GM12878 (cell line): ENCODE results near the gene RASSF4.

Source experiments
- EGR1 ChIP-seq, 2 experiments: IDR thresholded peaks; 1 replicate in 1 of 2; 2 replicates in 1 of 2; pipeline ENCODE4 v1.6.1; 2011 to 2012; ENCODE audit warnings: low read depth in 2 of 2, low read length in 2 of 2, borderline replicate concordance in 1 of 2, mild to moderate bottlenecking in 1 of 2, moderate library complexity in 1 of 2
- IRF4 ChIP-seq: IDR thresholded peaks from 2 replicates; pipeline ENCODE4 v1.6.1; 2011; ENCODE audit warnings: low read depth, low read length
- POLR2AphosphoS2 ChIP-seq: IDR thresholded peaks from 2 replicates; pipeline ENCODE4 v1.6.1; 2011; ENCODE audit warnings: low read depth, mild to moderate bottlenecking, low read length, improper control_type of control experiment, moderate library complexity
- SMC3 ChIP-seq: IDR thresholded peaks from 2 replicates; pipeline ENCODE4 v1.6.1; 2011; ENCODE audit warnings: low read length, improper control_type of control experiment, borderline replicate concordance
- SREBF1 ChIP-seq: IDR thresholded peaks from 2 replicates; pipeline ENCODE4 v1.6.1; 2012; ENCODE audit warnings: mild to moderate bottlenecking, low read length
- TF ChIP-seq, protein P1 (sequence below), 3 experiments: IDR thresholded peaks in 2 of 3; conservative IDR thresholded peaks in 1 of 3; 2 replicates each; pipeline ENCODE4 v1.5.1; 2011; ENCODE audit warnings: low read depth in 3 of 3, low read length in 3 of 3, mild to moderate bottlenecking in 3 of 3, control low read depth in 2 of 3, moderate library complexity in 2 of 3, inconsistent platforms in 1 of 3, mixed read lengths in 1 of 3; ENCODE audit not compliant: control insufficient read depth in 2 of 3, insufficient read depth in 1 of 3; ENCODE audit errors: extremely low read depth in 1 of 3

DNA sequence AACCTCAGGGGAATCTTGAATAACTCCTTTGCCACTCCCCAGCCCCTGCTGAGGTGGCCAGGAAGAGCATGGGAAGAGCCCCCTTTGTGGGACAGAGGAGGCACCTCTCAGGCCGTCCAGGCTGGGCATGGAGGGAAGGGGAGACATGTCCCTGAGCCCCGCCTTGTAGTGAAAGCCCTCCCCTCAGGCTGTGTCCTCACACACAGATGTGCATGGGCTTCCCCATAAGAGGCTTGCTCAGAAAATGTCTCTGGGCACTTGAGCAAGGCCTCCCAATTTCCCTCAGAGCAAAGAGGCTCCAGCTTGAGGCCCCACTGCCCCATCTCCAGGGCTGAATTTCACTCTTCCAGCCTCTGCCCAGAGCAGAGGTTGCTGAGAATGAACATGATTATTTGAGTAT lies 44.7 kb upstream of the RASSF4 start:
- TF ChIP-seq IRF4 (no peak), SREBF1 (no peak), POLR2AphosphoS2 (no peak), EGR1 (IDR thresholded peaks at IDR 0.05; ENCODE audit: borderline replicate concordance in 1 of 2, low read depth in 2 of 2, low read length in 2 of 2) (no peak), SMC3 (no peak)
- TF ChIP-seq, protein P1, sequence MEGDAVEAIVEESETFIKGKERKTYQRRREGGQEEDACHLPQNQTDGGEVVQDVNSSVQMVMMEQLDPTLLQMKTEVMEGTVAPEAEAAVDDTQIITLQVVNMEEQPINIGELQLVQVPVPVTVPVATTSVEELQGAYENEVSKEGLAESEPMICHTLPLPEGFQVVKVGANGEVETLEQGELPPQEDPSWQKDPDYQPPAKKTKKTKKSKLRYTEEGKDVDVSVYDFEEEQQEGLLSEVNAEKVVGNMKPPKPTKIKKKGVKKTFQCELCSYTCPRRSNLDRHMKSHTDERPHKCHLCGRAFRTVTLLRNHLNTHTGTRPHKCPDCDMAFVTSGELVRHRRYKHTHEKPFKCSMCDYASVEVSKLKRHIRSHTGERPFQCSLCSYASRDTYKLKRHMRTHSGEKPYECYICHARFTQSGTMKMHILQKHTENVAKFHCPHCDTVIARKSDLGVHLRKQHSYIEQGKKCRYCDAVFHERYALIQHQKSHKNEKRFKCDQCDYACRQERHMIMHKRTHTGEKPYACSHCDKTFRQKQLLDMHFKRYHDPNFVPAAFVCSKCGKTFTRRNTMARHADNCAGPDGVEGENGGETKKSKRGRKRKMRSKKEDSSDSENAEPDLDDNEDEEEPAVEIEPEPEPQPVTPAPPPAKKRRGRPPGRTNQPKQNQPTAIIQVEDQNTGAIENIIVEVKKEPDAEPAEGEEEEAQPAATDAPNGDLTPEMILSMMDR (IDR thresholded peaks at IDR 0.05 in 2 of 3, conservative IDR thresholded peaks at IDR 0.05 in 1 of 3; ENCODE audit: control insufficient read depth in 2 of 3, extremely low read depth in 1 of 3, insufficient read depth in 1 of 3, low read depth in 3 of 3, low read length in 3 of 3): no peak
